NOMO-1 treated with DMSO at 0.1 percent for 48 hours (cell line): Measurements from ENCODE around the gene GATD1.
A peak's percentile ranks its signal among the peaks of the same experiment; 100 is the strongest.

Source experiments
- DNase-seq: peaks from one replicate; lab custom pipeline; 2025; ENCODE audit not compliant: unreplicated experiment; lab: John Stamatoyannopoulos, UW

Gene GATD1

GRCh38 chr11:813072-813455 lies 35.8 kb upstream of the GATD1 start:
- DNase-seq, result no peak

DNA sequence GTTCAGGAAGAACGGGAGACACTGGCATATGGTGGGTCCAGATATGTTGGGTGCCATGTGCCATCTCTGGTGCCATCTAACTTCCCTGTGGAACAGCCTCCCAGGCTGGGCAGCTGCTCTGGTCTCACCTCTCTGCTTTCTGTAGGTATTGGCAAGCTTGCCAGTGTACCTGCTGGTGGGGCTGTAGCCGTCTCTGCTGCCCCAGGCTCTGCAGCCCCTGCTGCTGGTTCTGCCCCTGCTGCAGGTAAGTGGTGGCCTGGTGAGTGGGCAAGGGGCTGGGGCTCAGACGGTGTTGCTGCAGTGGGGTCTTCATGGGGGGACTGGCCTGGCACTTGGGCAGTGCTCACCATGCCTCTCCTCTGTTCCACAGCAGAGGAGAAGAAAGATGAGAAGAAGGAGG lies 35.1 kb upstream of the GATD1 start:
- no peak for DNase-seq

DNA sequence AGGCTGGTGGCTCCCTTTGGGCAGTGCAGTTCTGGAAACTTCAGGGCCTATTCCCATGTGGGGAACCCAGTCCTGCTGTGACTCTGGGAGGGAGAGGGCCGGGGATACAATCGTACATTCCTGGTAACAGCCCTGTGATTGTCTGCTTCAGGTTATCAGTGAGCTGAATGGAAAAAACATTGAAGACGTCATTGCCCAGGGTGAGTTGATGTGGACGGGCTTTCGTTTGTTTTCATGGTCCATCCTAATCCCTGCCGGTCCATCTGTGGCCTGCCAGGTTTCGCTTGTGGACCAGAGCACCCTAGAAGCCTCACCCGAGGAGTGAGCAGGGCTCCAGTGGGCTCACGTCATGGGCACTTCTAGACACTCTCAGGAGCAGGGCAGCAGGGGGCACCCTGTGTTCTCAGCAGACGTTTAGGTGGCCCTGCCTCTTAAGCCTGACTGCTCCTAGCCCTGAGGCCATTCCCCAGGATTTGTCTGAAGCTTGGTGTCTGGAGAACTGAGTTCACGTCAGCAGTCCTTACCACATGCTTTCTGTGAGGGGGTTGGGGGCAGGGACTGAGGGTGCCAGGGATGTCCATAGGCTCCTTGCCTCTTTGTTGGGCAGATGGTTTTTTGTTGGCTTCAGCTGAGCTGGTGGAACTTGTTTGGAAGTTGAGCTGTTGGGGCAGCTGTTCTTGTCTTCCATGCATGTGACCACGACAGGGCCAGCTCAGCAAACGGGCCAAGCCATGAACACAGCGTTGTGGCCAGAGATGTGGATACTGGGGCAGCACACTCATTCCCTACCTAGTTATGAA lies 34.4 kb upstream of the GATD1 start:
- DNase-seq, result no peak

DNA sequence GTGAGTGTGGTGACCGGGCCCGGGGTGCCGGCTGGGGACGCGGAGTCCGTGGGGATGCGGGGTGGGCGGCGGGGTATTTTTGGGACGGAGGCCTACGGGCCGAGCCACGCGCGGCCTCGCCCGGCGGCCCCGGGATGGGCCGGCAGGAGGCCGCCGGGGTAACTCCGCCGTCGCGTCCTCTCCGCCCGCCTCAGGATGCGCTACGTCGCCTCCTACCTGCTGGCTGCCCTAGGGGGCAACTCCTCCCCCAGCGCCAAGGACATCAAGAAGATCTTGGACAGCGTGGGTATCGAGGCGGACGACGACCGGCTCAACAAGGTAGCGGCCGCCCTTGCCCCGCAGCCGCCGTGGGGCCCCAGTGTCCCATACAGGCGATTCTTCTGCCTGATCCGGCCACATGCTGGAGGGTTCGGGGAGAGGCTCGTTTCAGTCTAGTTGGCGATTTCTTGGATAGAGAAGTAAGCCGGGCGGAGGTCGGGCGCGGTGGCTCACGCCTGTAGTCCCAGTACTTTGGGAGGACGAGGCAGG lies 32.8 kb upstream of the GATD1 start:
- no peak for DNase-seq

- peak; percentile 92 for DNase-seq
These were observed 32.2 kb upstream of the GATD1 start, which contains the start of gene RPLP2 for GRCh38 chr11:809287-810039. Gene RPLP2 (plus strand): TSS chr11:809967. CDS start chr11:810235, 268 bp downstream.

GRCh38 chr11:808427-809286 lies 31.4 kb upstream of the GATD1 start:
- DNase-seq, result peak; percentile 37

DNA sequence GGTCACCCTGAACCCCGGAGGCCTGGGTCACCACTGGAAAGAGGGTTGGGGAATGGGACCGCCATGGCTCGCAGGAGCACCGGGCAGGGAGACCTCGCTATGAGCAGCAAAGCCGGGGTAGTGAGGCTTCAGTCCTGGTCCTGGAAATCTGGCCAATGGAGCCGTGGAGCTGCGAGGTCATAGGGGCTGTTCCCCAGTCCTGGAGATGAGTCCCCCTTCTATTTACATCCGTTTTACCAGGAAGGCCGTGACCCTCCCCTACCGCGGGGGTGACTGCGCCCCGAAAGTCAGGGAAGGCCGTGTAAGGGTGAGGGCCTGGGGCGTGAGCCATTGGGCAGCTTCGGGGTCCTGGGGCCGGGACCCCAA lies 27.3 kb upstream of the GATD1 start:
- no peak for DNase-seq

DNA sequence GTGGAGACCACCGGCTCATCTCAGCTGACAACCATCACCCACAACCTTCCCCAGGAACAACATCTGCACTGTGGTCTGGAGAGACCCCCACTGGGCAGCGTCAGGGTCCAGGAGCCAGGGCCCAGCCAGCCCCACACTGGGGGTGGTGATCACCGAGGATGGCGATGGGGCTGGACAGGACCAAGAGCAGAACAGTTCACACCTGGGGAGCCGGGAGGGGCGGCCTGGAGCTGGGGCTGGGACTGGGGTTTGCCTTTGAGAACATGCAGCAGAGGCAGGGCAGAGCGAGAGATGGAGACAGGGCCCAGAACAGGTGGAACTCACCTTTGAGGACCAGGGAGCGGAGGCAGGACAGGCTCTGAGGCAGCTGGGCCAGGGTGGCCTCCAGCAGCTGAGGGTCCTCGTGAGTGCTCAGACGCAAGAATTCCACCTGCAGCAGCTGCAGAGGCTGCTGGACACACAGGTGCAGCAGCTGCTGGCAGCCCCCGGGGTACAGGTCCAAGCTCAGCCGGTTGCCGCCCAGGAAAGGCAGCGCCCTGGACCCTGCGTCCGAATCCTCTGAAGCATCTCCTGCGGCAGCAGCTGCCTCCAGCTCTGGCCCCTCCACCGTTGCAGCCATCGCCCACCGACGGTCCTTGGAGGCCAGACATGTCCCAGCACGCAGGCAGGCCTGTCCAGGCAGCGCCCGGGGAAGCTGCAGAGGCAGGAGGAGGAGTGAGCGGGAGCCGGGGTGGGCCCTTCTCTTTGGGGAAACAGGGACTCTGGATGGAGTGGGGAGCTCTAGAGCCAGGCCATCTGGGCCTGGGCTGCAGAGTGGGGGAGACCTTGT lies 26.7 kb upstream of the GATD1 start:
- DNase-seq, result no peak

DNA sequence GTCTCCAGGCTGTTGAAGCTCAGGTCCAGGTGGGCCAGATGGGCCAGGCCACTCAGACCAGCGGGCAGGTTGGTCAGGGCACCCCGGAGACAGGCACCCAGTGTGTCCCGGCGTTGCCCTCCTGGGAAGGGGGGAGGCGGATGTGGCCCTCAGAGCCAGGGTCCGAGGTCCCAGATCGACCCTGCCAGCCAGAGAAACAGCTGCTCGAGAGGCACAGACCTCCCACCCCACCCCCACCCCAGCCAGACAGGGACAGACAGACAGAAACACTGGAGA lies 26.1 kb upstream of the GATD1 start:
- no peak for DNase-seq

- DNase-seq, result no peak
These were observed 25.6 kb upstream of the GATD1 start for GRCh38 chr11:802693-803466.

GRCh38 chr11:802018-802617 lies 24.8 kb upstream of the GATD1 start:
- no peak for DNase-seq

- DNase-seq, result no peak
These were observed 24.0 kb upstream of the GATD1 start for GRCh38 chr11:801097-801780.

GRCh38 chr11:800473-800872 lies 23.2 kb upstream of the GATD1 start:
- DNase-seq, result no peak

- DNase-seq, result no peak
These were observed 22.5 kb upstream of the GATD1 start for GRCh38 chr11:799641-800316.

GRCh38 chr11:798093-798713 lies 20.9 kb upstream of the GATD1 start, which contains the start of gene SLC25A22:
Gene SLC25A22 (minus strand): TSS chr11:798281. CDS start chr11:795006, 3,275 bp downstream.
- peak; percentile 79 for DNase-seq

GRCh38 chr11:797296-798092 lies 20.2 kb upstream of the GATD1 start:
- peak; percentile 71 for DNase-seq
